ENCODE data around the gene LRRC37A3. TPM values are rescaled to one million over a fixed set of nuclear protein-coding genes. Genes with fewer than 3 reads are reported as not detected.
"Not testable (repeated sequence)": the region's sequence is repeated elsewhere in the genome, so short reads cannot be mapped to it uniquely, and the experiment has no call there.

LRRC37A3 gene
- total and polyA plus RNA-seq, 7 donors: 0.38 to 5.1 (median 1.6) TPM

DNA sequence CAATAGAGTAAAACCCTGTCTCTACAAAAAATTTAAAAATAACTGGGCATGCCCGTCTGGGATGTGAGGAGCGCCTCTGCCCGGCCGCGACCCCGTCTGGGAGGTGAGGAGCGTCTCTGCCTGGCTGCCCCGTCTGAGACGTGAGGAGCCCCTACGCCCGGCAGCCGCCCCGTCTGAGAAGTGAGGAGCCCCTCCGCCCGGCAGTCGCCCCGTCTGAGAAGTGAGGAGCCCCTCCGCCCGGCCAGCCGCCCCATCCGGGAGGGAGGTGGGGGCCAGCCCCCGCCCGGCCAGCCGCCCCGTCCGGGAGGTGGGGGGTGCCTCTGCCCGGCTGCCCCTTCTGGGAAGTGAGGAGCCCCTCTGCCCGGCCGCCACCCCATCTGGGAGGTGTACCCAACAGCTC is 45.1 kb downstream of the LRRC37A3 start:
- H3K36me3 ChIP-seq (ENCODE audit: insufficient read depth in 1 of 2, low read depth in 1 of 2); H3K27me3 ChIP-seq (ENCODE audit: insufficient read depth in 3 of 3, low read length in 2 of 3); H3K27ac ChIP-seq; ATAC-seq; H3K4me3 ChIP-seq; DNase-seq; intact Hi-C loops (cut with DNase I); H3K4me1 ChIP-seq; H3K9me3 ChIP-seq: not testable (repeated sequence)
- WGBS, 3 donors: 94 to 99% (median 97%) methylated on average over 20 to 28 of the region's 29 CpGs

DNA sequence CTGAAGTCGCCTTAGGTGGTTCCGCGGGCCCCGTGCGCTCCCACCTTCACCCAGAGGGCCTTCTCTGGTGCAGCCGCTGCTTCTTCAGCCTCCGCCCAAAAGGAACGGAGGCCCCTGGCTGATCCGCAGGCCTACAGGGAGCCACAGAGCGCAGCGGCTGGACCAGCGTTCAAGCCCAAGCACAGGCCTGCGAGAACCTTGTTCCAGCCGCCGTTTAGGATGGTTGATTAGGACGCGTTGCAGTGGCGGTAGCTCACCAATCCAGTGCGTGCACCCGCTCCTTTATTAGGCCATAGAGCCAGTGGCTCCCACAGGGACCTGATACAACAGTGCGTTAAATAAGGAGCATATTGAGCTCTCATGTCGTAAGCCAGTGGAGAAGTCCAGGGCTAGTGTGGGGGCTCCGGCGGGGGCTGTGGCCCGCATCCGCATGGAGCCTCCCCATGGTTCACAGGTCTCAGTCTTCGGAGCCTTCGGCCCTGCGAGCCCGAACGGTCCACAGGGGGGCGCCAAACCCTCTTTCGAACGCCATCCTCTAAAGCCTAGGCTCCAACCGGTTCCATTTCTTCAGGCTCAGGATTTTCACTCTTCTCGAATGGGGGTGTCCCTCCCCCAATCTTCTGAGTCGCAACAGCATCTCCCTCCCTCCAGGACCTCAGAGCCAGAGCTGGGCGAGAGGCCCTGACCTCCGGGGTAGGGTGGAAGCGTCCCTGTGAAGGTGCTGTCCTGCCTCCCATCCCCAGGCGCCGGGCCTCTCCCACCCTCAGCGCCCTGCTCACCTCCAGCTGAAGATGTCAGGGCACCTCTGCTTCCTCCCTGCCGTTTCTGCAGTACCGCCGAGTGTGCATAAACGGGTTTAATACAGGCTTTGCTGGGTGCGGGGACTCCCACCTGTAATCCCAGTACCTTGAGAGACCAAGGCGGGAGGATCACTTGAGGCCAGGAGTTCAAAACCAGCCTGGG is 71.5 kb downstream of the LRRC37A3 start:
- DNase-seq (peak; percentile 61 to 76), ATAC-seq (peak; percentile 51 to 78 (median 70))
- H3K27ac ChIP-seq; H3K27me3 ChIP-seq (ENCODE audit: insufficient read depth in 3 of 3, low read length in 2 of 3); H3K4me1 ChIP-seq; H3K4me3 ChIP-seq; H3K9me3 ChIP-seq; intact Hi-C loops (cut with DNase I); H3K36me3 ChIP-seq (ENCODE audit: insufficient read depth in 1 of 2, low read depth in 1 of 2): not testable (repeated sequence)
- 56 to 65% (median 63%) methylated on average over 39 to 47 of the region's 49 CpGs for WGBS, 3 donors
- TF ChIP-seq, protein P1, sequence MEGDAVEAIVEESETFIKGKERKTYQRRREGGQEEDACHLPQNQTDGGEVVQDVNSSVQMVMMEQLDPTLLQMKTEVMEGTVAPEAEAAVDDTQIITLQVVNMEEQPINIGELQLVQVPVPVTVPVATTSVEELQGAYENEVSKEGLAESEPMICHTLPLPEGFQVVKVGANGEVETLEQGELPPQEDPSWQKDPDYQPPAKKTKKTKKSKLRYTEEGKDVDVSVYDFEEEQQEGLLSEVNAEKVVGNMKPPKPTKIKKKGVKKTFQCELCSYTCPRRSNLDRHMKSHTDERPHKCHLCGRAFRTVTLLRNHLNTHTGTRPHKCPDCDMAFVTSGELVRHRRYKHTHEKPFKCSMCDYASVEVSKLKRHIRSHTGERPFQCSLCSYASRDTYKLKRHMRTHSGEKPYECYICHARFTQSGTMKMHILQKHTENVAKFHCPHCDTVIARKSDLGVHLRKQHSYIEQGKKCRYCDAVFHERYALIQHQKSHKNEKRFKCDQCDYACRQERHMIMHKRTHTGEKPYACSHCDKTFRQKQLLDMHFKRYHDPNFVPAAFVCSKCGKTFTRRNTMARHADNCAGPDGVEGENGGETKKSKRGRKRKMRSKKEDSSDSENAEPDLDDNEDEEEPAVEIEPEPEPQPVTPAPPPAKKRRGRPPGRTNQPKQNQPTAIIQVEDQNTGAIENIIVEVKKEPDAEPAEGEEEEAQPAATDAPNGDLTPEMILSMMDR (IDR thresholded peaks at IDR 0.05): peak; percentile 47

DNA sequence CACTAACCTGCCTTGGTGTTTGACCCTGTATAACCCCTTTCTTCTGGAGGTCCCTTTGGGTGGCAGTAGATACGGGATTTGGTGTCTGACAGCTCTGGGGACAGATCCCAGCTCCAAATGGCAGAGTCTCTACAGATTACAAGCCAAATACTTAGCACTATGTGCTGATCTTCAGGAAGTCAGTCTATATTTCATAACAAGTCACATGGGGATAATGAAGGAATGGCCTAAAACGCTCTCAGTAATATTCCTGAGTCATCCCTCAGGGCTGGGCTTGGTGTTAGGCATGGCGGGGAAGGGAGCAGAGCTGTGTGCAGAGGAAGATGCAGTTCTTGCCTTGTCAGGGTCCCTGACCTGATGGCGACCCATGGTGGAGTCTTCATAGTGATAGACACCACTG is 72.4 kb downstream of the LRRC37A3 start:
- H3K9me3 ChIP-seq; H3K4me1 ChIP-seq; intact Hi-C loops (cut with DNase I); H3K36me3 ChIP-seq (ENCODE audit: insufficient read depth in 1 of 2, low read depth in 1 of 2); H3K4me3 ChIP-seq; H3K27me3 ChIP-seq (ENCODE audit: insufficient read depth in 3 of 3, low read length in 2 of 3); H3K27ac ChIP-seq: not testable (repeated sequence)
- DNase-seq: peak in 1 of 2 donors; percentile 22
- 53 to 69% (median 55%) methylated on average over 2 to 3 of the region's 4 CpGs for WGBS, 3 donors
- peak; percentile 57 to 96 (median 88) for ATAC-seq

DNA sequence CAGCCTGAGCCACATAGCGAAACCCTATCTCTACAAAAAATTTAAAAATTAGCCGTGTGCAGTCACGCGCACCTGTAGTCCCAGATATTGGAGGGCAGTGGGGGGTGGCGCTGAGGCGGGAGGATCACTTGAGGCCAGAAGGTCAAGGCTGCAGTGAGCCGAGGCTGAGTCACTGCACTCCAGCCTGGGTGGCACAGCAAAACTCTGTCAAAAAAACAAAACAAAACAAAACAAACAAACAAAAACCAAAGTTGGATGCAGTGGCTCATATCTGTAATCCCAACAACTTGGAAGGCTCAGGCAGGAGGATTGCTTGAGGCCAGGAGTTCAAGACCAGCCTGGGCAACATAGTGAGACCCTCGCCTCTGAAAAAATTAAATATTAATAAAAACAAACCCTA is 75.4 kb downstream of the LRRC37A3 start:
- WGBS, 3 donors: 64 to 81% (median 69%) methylated on average over 8 of the region's 8 CpGs
- H3K4me1 ChIP-seq; H3K36me3 ChIP-seq (ENCODE audit: insufficient read depth in 1 of 2, low read depth in 1 of 2); H3K27me3 ChIP-seq (ENCODE audit: insufficient read depth in 3 of 3, low read length in 2 of 3); H3K4me3 ChIP-seq; ATAC-seq; DNase-seq; intact Hi-C loops (cut with DNase I); H3K9me3 ChIP-seq; H3K27ac ChIP-seq: not testable (repeated sequence)

DNA sequence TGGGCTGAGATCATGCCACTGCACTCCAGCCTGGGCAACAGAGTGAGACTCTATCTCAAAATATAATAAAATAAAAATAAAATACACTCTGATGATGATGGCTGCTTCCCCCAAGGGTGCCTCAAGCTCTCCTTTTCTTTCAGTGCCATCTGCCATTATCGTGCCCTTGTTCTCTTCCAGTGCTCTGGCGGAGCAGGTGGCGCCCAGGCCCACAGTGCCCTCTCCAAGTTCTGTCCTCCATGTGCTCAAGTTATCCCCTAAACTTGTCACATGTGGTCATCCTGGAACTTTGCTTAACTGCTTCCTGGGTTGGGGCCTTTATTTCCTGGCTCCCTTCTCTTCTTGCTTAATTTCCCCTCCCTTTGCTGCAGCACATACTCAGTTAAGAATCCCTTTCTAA is 76.4 kb downstream of the LRRC37A3 start:
- DNase-seq; H3K36me3 ChIP-seq (ENCODE audit: insufficient read depth in 1 of 2, low read depth in 1 of 2); H3K9me3 ChIP-seq; H3K4me1 ChIP-seq; H3K27ac ChIP-seq; H3K4me3 ChIP-seq; ATAC-seq; H3K27me3 ChIP-seq (ENCODE audit: insufficient read depth in 3 of 3, low read length in 2 of 3); intact Hi-C loops (cut with DNase I): not testable (repeated sequence)
- 84 to 94% (median 88%) methylated on average over 3 of the region's 3 CpGs for whole genome bisulfite sequencing, 3 donors

DNA sequence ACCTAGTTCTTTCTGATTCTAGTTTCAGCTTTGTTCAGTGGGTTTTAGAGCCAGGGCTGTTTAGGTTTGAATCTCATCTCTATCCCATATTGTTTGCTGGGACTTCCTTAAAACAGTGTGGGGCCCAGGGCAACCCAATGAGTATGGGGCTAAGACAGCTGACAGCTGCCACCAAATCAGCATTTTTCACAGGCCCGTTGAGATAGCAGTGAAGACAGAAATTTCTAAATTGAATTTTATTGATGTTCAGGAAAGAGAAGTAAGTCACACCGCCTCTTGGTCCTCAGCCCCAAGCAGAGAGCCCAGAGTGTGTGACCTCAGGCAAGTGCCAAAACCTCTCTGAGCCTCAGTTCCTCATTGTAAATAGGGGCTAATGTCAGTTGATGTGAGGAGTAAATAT is 78.3 kb downstream of the LRRC37A3 start:
- 46 to 57% (median 51%) methylated on average over 2 of the region's 2 CpGs for WGBS, 3 donors
- intact Hi-C loops (cut with DNase I); H3K27ac ChIP-seq: not testable (repeated sequence)

DNA sequence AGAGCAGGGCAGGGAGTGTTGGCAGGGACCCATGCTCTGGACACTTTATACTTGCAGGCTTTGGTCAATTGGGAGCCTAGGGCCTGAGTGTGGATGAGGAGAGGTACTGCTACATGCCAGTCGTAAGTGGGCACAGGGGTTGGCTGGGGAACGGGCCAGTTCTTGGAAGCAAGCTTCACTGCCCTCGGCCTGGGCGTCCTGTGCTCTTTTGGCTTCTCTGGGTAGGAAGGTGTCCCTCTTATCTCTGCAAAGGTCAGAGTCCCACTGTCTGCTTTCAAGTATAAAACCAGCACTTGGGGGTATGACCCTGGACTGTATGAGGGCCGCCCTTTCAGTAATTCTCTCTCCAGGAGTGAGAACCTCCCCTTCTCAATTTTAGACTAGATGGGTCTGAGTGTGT is 80.8 kb downstream of the LRRC37A3 start:
- ATAC-seq; H3K27me3 ChIP-seq (ENCODE audit: insufficient read depth in 3 of 3, low read length in 2 of 3); H3K4me3 ChIP-seq; H3K27ac ChIP-seq; H3K4me1 ChIP-seq; H3K36me3 ChIP-seq (ENCODE audit: insufficient read depth in 1 of 2, low read depth in 1 of 2); intact Hi-C loops (cut with DNase I); DNase-seq; H3K9me3 ChIP-seq: not testable (repeated sequence)
- WGBS, 3 donors: 68 to 93% (median 80%) methylated on average over 5 of the region's 5 CpGs

More for the DNA sequence above, 78.3 kb downstream of the LRRC37A3 start:
- not testable (repeated sequence) for ATAC-seq; H3K4me1 ChIP-seq; H3K36me3 ChIP-seq (ENCODE audit: insufficient read depth in 1 of 2, low read depth in 1 of 2); H3K9me3 ChIP-seq; DNase-seq; H3K4me3 ChIP-seq; H3K27me3 ChIP-seq (ENCODE audit: insufficient read depth in 3 of 3, low read length in 2 of 3)

DNA sequence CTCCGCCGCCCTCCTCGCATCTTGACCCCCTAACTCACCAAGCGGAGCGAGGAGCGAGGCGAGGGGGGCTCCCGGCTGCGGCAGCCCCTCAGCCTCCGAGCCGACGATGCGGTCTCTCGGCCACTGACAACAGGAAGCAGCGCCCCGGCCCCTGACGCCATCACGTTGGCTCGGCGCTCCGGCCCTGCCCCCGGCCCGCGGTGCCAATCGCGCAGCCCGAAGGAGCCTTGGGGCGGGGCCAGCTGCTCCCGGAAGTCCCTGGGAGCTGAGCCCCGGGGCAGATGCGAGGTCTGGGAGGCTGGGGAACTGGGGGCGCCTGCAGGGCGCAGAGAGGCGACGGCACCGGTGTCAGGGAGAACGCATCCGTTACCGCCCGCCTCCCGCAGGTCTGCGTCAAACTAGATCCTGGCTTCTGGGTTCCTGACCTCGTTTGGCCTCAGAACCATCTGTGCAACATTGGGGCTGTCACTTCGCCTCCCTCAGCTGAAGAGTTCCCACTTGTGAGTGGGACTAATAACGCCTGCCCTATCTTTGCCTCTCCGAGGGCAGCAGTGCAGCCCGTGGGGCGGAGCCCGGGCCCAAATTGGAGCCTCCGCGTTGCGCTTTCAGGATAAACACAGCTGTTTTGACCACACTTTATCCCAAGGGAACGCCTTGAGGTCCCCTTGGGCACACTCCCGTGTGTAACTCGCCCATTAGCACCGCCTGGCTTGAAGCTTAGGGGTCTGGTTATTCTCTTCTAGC is 82.1 kb downstream of the LRRC37A3 start:
- intact Hi-C loops (cut with DNase I); H3K27me3 ChIP-seq (ENCODE audit: insufficient read depth in 3 of 3, low read length in 2 of 3); H3K9me3 ChIP-seq; H3K4me1 ChIP-seq; H3K36me3 ChIP-seq (ENCODE audit: insufficient read depth in 1 of 2, low read depth in 1 of 2): not testable (repeated sequence)
- WGBS, 3 donors: 0% methylated on average over 28 to 54 of the region's 56 CpGs
- ATAC-seq (peak; percentile 95 to 97 (median 97)), DNase-seq (peak; percentile 89 to 94)
- peak overlapping the region; percentile 76 for H3K4me3 ChIP-seq
- peak overlapping the region; percentile 88 for H3K27ac ChIP-seq

DNA sequence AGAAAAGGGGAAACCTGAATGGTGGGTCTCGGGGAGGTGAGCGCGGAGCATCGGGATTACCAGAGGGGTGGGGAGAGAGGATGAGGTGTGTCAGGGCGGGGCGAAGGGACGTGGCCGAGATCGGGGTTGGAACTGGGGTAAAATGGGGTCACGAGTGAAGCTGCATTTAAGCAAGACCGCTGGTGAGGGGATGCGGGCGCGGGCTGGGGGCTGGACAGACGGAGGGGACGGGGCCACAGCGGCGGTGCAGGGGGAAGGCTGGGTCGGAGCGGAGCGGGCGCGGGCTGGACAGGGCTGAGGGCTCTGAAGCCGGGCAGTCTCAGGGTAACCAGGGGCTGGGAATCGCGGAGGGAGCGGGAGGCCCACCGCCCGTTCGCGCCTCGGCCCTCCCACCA is 82.7 kb downstream of the LRRC37A3 start:
- H3K27ac ChIP-seq: peak overlapping the region; percentile 88
- H3K36me3 ChIP-seq (ENCODE audit: insufficient read depth in 1 of 2, low read depth in 1 of 2); H3K4me1 ChIP-seq; intact Hi-C loops (cut with DNase I); H3K27me3 ChIP-seq (ENCODE audit: insufficient read depth in 3 of 3, low read length in 2 of 3); H3K9me3 ChIP-seq: not testable (repeated sequence)
- H3K4me3 ChIP-seq: peak overlapping the region; percentile 76
- peak; percentile 26 to 57 for DNase-seq
- 1 to 7% (median 2%) methylated on average over 9 to 29 of the region's 32 CpGs for WGBS, 3 donors
- peak; percentile 49 to 57 (median 56) for ATAC-seq

DNA sequence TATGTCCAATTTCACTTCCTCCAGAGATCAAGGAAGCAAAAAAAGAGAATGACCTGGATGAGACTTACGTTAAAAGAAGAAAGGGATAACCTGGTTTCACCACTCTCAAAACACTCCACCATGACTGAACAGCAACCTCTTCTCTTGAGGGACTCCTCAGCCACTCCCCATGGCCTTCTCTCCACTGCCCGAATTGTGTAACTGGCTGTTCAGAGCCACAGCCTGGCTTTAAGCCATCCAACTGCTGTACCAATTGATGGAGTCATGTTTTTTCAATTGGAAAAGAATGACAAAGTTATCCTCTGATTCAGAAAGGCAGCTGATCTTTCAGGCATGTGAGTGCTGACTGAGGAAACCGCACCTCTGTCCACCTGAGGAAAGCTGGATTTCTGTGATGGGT is 85.2 kb downstream of the LRRC37A3 start:
- H3K4me1 ChIP-seq; intact Hi-C loops (cut with DNase I); H3K9me3 ChIP-seq; H3K27me3 ChIP-seq (ENCODE audit: insufficient read depth in 3 of 3, low read length in 2 of 3); H3K4me3 ChIP-seq; H3K36me3 ChIP-seq (ENCODE audit: insufficient read depth in 1 of 2, low read depth in 1 of 2): not testable (repeated sequence)
- peak in 2 of 4 donors; percentile 26 to 32 for ATAC-seq
- H3K27ac ChIP-seq: peak overlapping the region; percentile 9
- 51 to 72% (median 62%) methylated on average over 3 of the region's 3 CpGs for WGBS, 3 donors
- peak; percentile 68 to 81 for DNase-seq

All from psoas muscle (tissue), 8 donors.